ENCODE results near the gene PLA2G12A. TPM values are rescaled to one million over a fixed set of nuclear protein-coding genes. Genes with fewer than 3 reads are reported as not detected.

PLA2G12A gene
- total RNA-seq, 1 experiment from 2014 or later = 20.7 TPM

- H3K4me1 ChIP-seq (ENCODE audit: control insufficient read depth, insufficient read depth, low read length) = peaks cover 13% of the 10 kb centered on the region
- intact Hi-C loops (cut with micrococcal nuclease; ENCODE audit: unreplicated experiment) (loop anchor here (5.0 to 10.0 kb wide), 2 partner anchors 103 to 135 kb away; partner anchors contain the start of genes CFI and MCUB), in situ Hi-C loops (cut with HindIII; ENCODE audit: low pct_unique_long_range_greater_than_20kb, low sequenced_read_pairs) (no loop called here)
- no peak overlapping the region for H3K4me3 ChIP-seq (ENCODE audit: low read depth in 2 of 2, low read length in 2 of 2)
- no TSS peak for BruUV-seq (replicated peaks)
- POLR2A ChIA-PET = interaction anchor here (0.7 kb wide), 1 partner anchor 128 kb away, joined by 3 read pairs; no protein-coding TSS in a partner anchor
- no peaks in the 10 kb centered on the region for H3K36me3 ChIP-seq (ENCODE audit: control insufficient read depth, insufficient read depth, low read length)
- TF ChIP-seq SIN3A (IDR thresholded peaks at IDR 0.05; ENCODE audit: borderline replicate concordance, insufficient read depth, low read depth, low read length) (no peak), TCF7L2 (IDR thresholded peaks at IDR 0.05; ENCODE audit: low read depth, low read length) (no peak), POLR2AphosphoS5 (IDR thresholded peaks at IDR 0.05; ENCODE audit: low read depth, low read length) (no peak)
- TF ChIP-seq, protein P1, sequence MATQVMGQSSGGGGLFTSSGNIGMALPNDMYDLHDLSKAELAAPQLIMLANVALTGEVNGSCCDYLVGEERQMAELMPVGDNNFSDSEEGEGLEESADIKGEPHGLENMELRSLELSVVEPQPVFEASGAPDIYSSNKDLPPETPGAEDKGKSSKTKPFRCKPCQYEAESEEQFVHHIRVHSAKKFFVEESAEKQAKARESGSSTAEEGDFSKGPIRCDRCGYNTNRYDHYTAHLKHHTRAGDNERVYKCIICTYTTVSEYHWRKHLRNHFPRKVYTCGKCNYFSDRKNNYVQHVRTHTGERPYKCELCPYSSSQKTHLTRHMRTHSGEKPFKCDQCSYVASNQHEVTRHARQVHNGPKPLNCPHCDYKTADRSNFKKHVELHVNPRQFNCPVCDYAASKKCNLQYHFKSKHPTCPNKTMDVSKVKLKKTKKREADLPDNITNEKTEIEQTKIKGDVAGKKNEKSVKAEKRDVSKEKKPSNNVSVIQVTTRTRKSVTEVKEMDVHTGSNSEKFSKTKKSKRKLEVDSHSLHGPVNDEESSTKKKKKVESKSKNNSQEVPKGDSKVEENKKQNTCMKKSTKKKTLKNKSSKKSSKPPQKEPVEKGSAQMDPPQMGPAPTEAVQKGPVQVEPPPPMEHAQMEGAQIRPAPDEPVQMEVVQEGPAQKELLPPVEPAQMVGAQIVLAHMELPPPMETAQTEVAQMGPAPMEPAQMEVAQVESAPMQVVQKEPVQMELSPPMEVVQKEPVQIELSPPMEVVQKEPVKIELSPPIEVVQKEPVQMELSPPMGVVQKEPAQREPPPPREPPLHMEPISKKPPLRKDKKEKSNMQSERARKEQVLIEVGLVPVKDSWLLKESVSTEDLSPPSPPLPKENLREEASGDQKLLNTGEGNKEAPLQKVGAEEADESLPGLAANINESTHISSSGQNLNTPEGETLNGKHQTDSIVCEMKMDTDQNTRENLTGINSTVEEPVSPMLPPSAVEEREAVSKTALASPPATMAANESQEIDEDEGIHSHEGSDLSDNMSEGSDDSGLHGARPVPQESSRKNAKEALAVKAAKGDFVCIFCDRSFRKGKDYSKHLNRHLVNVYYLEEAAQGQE (IDR thresholded peaks at IDR 0.05; ENCODE audit: insufficient read depth in 1 of 2, low read depth in 2 of 2, low read length in 1 of 2) = no peak
- TF ChIP-seq, protein P2, sequence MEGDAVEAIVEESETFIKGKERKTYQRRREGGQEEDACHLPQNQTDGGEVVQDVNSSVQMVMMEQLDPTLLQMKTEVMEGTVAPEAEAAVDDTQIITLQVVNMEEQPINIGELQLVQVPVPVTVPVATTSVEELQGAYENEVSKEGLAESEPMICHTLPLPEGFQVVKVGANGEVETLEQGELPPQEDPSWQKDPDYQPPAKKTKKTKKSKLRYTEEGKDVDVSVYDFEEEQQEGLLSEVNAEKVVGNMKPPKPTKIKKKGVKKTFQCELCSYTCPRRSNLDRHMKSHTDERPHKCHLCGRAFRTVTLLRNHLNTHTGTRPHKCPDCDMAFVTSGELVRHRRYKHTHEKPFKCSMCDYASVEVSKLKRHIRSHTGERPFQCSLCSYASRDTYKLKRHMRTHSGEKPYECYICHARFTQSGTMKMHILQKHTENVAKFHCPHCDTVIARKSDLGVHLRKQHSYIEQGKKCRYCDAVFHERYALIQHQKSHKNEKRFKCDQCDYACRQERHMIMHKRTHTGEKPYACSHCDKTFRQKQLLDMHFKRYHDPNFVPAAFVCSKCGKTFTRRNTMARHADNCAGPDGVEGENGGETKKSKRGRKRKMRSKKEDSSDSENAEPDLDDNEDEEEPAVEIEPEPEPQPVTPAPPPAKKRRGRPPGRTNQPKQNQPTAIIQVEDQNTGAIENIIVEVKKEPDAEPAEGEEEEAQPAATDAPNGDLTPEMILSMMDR (IDR thresholded peaks at IDR 0.05) = no peak
- ATAC-seq = no peak
- DNase-seq (ENCODE audit: low read depth, low spot score) = no peak
- H3K27ac ChIP-seq (ENCODE audit: low read length) = no peak overlapping the region
- H3K27me3 ChIP-seq (ENCODE audit: control insufficient read depth, insufficient read depth, low read length) = no peaks in the 10 kb centered on the region
- CTCF ChIA-PET = no interaction called here
- no peaks in the 10 kb centered on the region for H3K9me3 ChIP-seq (ENCODE audit: control insufficient read depth, insufficient read depth, low read depth, low read length)
Observed at GRCh38 chr4:109699553-109700225, 30.2 kb downstream of the PLA2G12A start.

DNA sequence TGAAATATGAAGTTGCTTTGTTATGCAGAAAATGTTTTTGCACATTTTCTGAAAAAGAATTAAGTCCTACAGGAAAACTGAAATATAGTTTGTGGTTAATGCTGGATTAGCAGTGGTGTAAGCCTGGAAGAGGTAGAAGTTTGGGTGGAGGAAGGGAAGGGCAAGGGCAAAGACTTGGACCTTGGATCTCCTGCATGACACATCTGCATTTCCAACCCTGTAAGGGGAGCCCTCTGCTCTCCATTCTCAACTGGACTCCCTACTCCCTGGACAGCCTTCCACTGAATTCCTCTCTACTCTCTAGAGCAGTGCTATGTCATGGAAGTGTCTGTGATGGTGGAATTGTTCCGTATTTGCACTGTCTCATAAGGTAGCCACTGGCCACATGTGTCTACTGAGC lies 31.2 kb downstream of the PLA2G12A start:
- CTCF ChIA-PET = no interaction called here
- intact Hi-C loops (cut with micrococcal nuclease; ENCODE audit: unreplicated experiment) = no loop called here
- Histone ChIP-seq H3K27me3 (ENCODE audit: control insufficient read depth, insufficient read depth, low read length) (no peaks in the 10 kb centered on the region), H3K27ac (ENCODE audit: low read length) (no peak overlapping the region), H3K4me3 (ENCODE audit: low read depth in 2 of 2, low read length in 2 of 2) (no peak overlapping the region), H3K36me3 (ENCODE audit: control insufficient read depth, insufficient read depth, low read length) (no peaks in the 10 kb centered on the region), H3K4me1 (ENCODE audit: control insufficient read depth, insufficient read depth, low read length) (peaks cover 8% of the 10 kb centered on the region; the same call in 1 of the 2 replicates), H3K9me3 (ENCODE audit: control insufficient read depth, insufficient read depth, low read depth, low read length) (no peaks in the 10 kb centered on the region)
- TF ChIP-seq SIN3A (IDR thresholded peaks at IDR 0.05; ENCODE audit: borderline replicate concordance, insufficient read depth, low read depth, low read length) (no peak), TCF7L2 (IDR thresholded peaks at IDR 0.05; ENCODE audit: low read depth, low read length) (no peak), POLR2AphosphoS5 (IDR thresholded peaks at IDR 0.05; ENCODE audit: low read depth, low read length) (no peak)
- TF ChIP-seq, protein P1 (IDR thresholded peaks at IDR 0.05; ENCODE audit: insufficient read depth in 1 of 2, low read depth in 2 of 2, low read length in 1 of 2) = no peak
- TF ChIP-seq, protein P2 (IDR thresholded peaks at IDR 0.05) = no peak
- DNase-seq (ENCODE audit: low read depth, low spot score) (no peak), ATAC-seq (no peak)
- in situ Hi-C loops (cut with HindIII; ENCODE audit: low pct_unique_long_range_greater_than_20kb, low sequenced_read_pairs) = no loop called here
- BruUV-seq (replicated peaks) = no TSS peak
- POLR2A ChIA-PET = no interaction called here
